Measurements from ENCODE around the gene CRABP2.

CRABP2 gene

DNA sequence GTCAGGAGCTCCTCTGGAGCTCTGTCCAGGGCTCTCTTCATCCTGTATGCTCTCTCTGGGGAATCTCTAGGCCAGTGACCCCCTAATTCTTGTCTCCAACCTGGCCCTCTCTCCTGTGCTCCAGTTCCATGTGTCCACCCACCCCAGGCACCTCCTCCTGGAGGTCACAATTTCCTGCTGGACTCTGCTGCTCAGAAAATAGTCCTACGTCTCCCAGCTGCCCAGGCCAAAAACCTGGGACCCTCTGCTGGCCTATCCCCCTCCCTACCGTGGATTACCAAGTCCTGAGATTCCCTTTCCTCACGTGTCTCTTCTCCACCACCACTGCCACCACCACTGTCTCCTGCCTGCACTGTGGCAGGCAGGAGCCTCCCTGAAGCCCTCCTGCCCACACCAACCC lies 39.8 kb downstream of the CRABP2 start:
- H2AFZ ChIP-seq (ENCODE audit: low read length), result no peak overlapping the region
- no peak overlapping the region for H3K4me2 ChIP-seq (ENCODE audit: low read length)
- H3K9me2 ChIP-seq (ENCODE audit: low read depth, low read length), result no peaks in the 10 kb centered on the region
- 0 out of 2 replicates have a peak, but pooled peaks cover 4% of the 10 kb centered on the region for H3K27me3 ChIP-seq (ENCODE audit: insufficient read depth, low read length)
- no peaks in the 10 kb centered on the region for H3F3A ChIP-seq (ENCODE audit: insufficient read depth, low read length)
- no peaks in the 10 kb centered on the region for H3K9me3 ChIP-seq (ENCODE audit: low read length)
- no peak overlapping the region for H3K4me3 ChIP-seq (ENCODE audit: low read depth, low read length, poor library complexity, severe bottlenecking)
- peaks cover 6% of the 10 kb centered on the region for H3K4me1 ChIP-seq (ENCODE audit: insufficient read depth, low read length, severe bottlenecking)
- no peaks in the 10 kb centered on the region for H3K79me2 ChIP-seq (ENCODE audit: insufficient read depth, low read length)
- no peaks in the 10 kb centered on the region for H3K36me3 ChIP-seq (ENCODE audit: insufficient read depth, low read length)
- TF ChIP-seq, protein P1, sequence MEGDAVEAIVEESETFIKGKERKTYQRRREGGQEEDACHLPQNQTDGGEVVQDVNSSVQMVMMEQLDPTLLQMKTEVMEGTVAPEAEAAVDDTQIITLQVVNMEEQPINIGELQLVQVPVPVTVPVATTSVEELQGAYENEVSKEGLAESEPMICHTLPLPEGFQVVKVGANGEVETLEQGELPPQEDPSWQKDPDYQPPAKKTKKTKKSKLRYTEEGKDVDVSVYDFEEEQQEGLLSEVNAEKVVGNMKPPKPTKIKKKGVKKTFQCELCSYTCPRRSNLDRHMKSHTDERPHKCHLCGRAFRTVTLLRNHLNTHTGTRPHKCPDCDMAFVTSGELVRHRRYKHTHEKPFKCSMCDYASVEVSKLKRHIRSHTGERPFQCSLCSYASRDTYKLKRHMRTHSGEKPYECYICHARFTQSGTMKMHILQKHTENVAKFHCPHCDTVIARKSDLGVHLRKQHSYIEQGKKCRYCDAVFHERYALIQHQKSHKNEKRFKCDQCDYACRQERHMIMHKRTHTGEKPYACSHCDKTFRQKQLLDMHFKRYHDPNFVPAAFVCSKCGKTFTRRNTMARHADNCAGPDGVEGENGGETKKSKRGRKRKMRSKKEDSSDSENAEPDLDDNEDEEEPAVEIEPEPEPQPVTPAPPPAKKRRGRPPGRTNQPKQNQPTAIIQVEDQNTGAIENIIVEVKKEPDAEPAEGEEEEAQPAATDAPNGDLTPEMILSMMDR (IDR thresholded peaks at IDR 0.05; ENCODE audit: low read length), result no peak
- no peak for TF ChIP-seq EZH2 (IDR thresholded peaks at IDR 0.05; ENCODE audit: borderline replicate concordance, low read length)
- no peaks in the 10 kb centered on the region for H4K20me1 ChIP-seq (ENCODE audit: insufficient read depth, low read length)
- H3K9ac ChIP-seq (ENCODE audit: low read length), result no peak overlapping the region
- no peak overlapping the region for H3K27ac ChIP-seq (ENCODE audit: low read depth, low read length, poor library complexity, severe bottlenecking)

DNA sequence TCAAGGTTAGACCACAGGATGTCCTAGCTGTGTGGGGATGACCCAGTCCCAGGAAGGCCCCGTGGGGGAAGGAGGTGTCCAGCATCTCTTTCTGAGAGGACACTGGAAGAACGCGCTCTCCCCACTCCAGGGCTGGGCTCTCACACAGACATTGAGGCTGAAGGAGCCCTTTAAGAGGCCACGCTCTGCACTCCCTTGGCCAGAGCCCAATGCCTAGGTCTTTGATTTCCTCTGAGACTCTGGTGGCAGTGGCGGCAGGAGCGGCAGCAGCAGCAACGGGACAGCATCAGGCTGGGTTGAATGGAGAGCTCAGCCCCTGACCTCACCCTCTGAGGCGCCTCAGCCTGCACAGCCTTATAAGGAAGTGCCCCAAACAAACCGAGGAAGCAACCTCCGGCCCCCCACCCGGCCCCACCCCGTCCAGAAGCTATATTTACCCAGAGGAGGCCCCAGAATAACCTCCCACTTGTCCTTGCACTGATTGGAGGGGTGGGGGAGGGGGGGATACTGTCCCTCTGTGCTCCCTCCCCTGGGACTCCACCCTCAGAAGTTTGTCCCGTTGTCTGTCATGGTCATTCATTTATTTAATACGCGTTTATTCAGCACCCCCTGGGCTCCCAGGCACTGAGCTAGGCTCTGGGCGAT lies 40.5 kb downstream of the CRABP2 start:
- Histone ChIP-seq H3K27me3 (ENCODE audit: insufficient read depth, low read length) (0 out of 2 replicates have a peak, but pooled peaks cover 4% of the 10 kb centered on the region), H3K79me2 (ENCODE audit: insufficient read depth, low read length) (no peaks in the 10 kb centered on the region), H2AFZ (ENCODE audit: low read length) (no peak overlapping the region), H3K4me1 (ENCODE audit: insufficient read depth, low read length, severe bottlenecking) (peaks cover 10% of the 10 kb centered on the region), H3K4me2 (ENCODE audit: low read length) (no peak overlapping the region), H3K9me3 (ENCODE audit: low read length) (no peaks in the 10 kb centered on the region), H3K9me2 (ENCODE audit: low read depth, low read length) (no peaks in the 10 kb centered on the region), H3K4me3 (ENCODE audit: low read depth, low read length, poor library complexity, severe bottlenecking) (no peak overlapping the region), H3K27ac (ENCODE audit: low read depth, low read length, poor library complexity, severe bottlenecking) (no peak overlapping the region), H4K20me1 (ENCODE audit: insufficient read depth, low read length) (no peaks in the 10 kb centered on the region), H3F3A (ENCODE audit: insufficient read depth, low read length) (no peaks in the 10 kb centered on the region), H3K36me3 (ENCODE audit: insufficient read depth, low read length) (no peaks in the 10 kb centered on the region), H3K9ac (ENCODE audit: low read length) (no peak overlapping the region)
- TF ChIP-seq, protein P1 (IDR thresholded peaks at IDR 0.05; ENCODE audit: low read length), result no peak
- no peak for TF ChIP-seq EZH2 (IDR thresholded peaks at IDR 0.05; ENCODE audit: borderline replicate concordance, low read length)

DNA sequence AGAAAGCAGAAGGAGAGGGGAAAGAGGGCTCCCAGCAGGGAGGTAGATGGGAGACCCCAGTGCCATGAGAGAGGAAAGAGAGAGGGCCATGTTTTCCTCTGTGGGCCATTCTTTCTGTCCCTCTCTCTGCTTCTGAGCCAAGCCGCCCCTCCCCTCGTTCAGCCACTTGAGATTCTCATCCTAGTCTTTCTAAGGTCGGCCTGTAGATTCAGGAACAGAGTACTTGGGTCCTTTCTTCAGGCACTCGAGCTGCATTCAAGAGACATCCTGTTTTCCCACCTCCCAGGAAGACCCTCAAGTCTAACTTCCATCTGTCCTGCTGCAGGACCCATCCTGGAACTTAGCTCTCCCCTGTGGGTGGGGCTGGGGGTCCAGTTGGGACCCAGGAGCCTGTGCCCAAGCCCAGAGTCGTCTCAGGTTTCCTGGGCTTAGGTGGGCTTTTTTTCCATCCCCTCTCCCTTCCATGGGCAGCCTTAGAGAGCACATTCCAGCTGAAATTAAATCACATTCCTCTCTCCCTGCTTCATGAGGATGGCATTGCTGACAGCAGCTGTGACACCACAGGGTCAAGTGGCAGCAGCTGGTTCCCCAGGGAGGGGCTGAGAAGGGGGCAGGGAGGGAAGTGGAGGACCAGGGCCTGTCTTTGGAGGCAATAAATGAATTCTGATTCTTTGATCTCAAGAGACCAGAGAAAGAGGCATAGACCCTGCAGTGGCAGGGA lies 41.2 kb downstream of the CRABP2 start:
- H3K9ac ChIP-seq (ENCODE audit: low read length), result no peak overlapping the region
- no peak overlapping the region for H3K4me3 ChIP-seq (ENCODE audit: low read depth, low read length, poor library complexity, severe bottlenecking)
- 0 out of 2 replicates have a peak, but pooled peaks cover 4% of the 10 kb centered on the region for H3K27me3 ChIP-seq (ENCODE audit: insufficient read depth, low read length)
- no peaks in the 10 kb centered on the region for H3K9me3 ChIP-seq (ENCODE audit: low read length)
- H3K27ac ChIP-seq (ENCODE audit: low read depth, low read length, poor library complexity, severe bottlenecking), result no peak overlapping the region
- H4K20me1 ChIP-seq (ENCODE audit: insufficient read depth, low read length), result no peaks in the 10 kb centered on the region
- no peaks in the 10 kb centered on the region for H3K9me2 ChIP-seq (ENCODE audit: low read depth, low read length)
- H3K4me2 ChIP-seq (ENCODE audit: low read length), result no peak overlapping the region
- H2AFZ ChIP-seq (ENCODE audit: low read length), result no peak overlapping the region
- peaks cover 16% of the 10 kb centered on the region for H3K4me1 ChIP-seq (ENCODE audit: insufficient read depth, low read length, severe bottlenecking)
- no peaks in the 10 kb centered on the region for H3K79me2 ChIP-seq (ENCODE audit: insufficient read depth, low read length)
- TF ChIP-seq EZH2 (IDR thresholded peaks at IDR 0.05; ENCODE audit: borderline replicate concordance, low read length), result no peak
- TF ChIP-seq, protein P1 (IDR thresholded peaks at IDR 0.05; ENCODE audit: low read length), result no peak
- no peaks in the 10 kb centered on the region for H3F3A ChIP-seq (ENCODE audit: insufficient read depth, low read length)
- H3K36me3 ChIP-seq (ENCODE audit: insufficient read depth, low read length), result no peaks in the 10 kb centered on the region
